Right atrium auricular region (tissue), 2 donors: ENCODE measurements around the gene TOMM40L. TPM values are rescaled to one million over a fixed set of nuclear protein-coding genes. Genes with fewer than 3 reads are reported as not detected.

Experiments
- DNase-seq: peaks from one replicate; pipeline ENCODE4 v3.0.0-alpha.2; 2019; ENCODE audit warnings: low spot score
- H3K27ac ChIP-seq, 2 donors: fragments of 200-600 bp; sonication (generic); 1 replicate in 1 of 2; 2 replicates in 1 of 2; pipeline ENCODE4 v1.5.1; 2016 to 2019
- H3K27me3 ChIP-seq, 2 donors: fragments of 200-600 bp; sonication (generic); one replicate each; pipeline versions ENCODE4 v1.5.1 to v1.6.0; 2017 to 2019
- H3K36me3 ChIP-seq: fragments of 200-600 bp; sonication (generic); one replicate; pipeline ENCODE4 v1.5.1; 2016
- H3K4me1 ChIP-seq, 2 donors: fragments of 200-600 bp; sonication (generic); one replicate each; pipeline versions ENCODE4 v1.5.1 to v1.6.0; 2017 to 2019
- H3K4me3 ChIP-seq, 2 donors: fragments of 200-600 bp; sonication (generic); 1 replicate in 1 of 2; 2 replicates in 1 of 2; pipeline ENCODE4 v1.5.1; 2017 to 2019; ENCODE audit warnings: mild to moderate bottlenecking in 1 of 2, moderate library complexity in 1 of 2
- H3K9me3 ChIP-seq, 2 donors: fragments of 200-600 bp; sonication (generic); one replicate each; pipeline ENCODE4 v1.5.1; 2019
- CTCF ChIP-seq, 2 donors: fragments of 200-600 bp; sonication (generic); IDR thresholded peaks; one replicate each; pipeline ENCODE4 v1.5.1; 2019; ENCODE audit warnings: antibody characterized with exemption in 2 of 2
- microRNA-seq, 2 donors: library from miRNA; unstranded; fragments of <30 nt; microRNA quantifications; one replicate each; pipeline ENCODE4, GENCODE V29; 2016 to 2017; ENCODE audit warnings: borderline number of aligned reads in 2 of 2, borderline replicate concordance in 1 of 2
- total RNA-seq, 2 donors: library from RNA; depleted of rRNA; stranded (reverse); fragments of >200 nt; gene quantifications; one replicate each; pipeline ENCODE4 v1.1.0, GENCODE V29; 2016

TOMM40L gene
- total RNA-seq, 2 donors from 2014 or later = 23.9 to 35.3 TPM

- H3K4me1 ChIP-seq = no peaks in the 10 kb centered on the region
- no peaks in the 10 kb centered on the region for H3K36me3 ChIP-seq
- TF ChIP-seq CTCF (IDR thresholded peaks at IDR 0.05) = no peak
- DNase-seq = no peak
- no peak overlapping the region for H3K27ac ChIP-seq
- no peaks in the 10 kb centered on the region for H3K9me3 ChIP-seq
- H3K27me3 ChIP-seq = no peaks in the 10 kb centered on the region
- H3K4me3 ChIP-seq = no peak overlapping the region
Observed at GRCh38 chr1:161266836-161267235, 41.0 kb downstream of the TOMM40L start.

GRCh38 chr1:161267321-161267720, 41.5 kb downstream of the TOMM40L start:
- Histone ChIP-seq H3K4me3 (no peak overlapping the region), H3K36me3 (no peaks in the 10 kb centered on the region), H3K27ac (no peak overlapping the region), H3K9me3 (no peaks in the 10 kb centered on the region), H3K27me3 (no peaks in the 10 kb centered on the region), H3K4me1 (no peaks in the 10 kb centered on the region)
- TF ChIP-seq CTCF (IDR thresholded peaks at IDR 0.05) = no peak
- DNase-seq = no peak

GRCh38 chr1:161273402-161273801, 47.5 kb downstream of the TOMM40L start:
- Histone ChIP-seq H3K36me3 (no peaks in the 10 kb centered on the region), H3K27me3 (no peaks in the 10 kb centered on the region), H3K4me3 (no peak overlapping the region), H3K27ac (no peak overlapping the region), H3K4me1 (no peaks in the 10 kb centered on the region), H3K9me3 (no peaks in the 10 kb centered on the region)
- no peak for TF ChIP-seq CTCF (IDR thresholded peaks at IDR 0.05)
- no peak for DNase-seq

GRCh38 chr1:161274874-161275273, 49.0 kb downstream of the TOMM40L start:
- no peak for TF ChIP-seq CTCF (IDR thresholded peaks at IDR 0.05)
- H3K4me1 ChIP-seq = no peaks in the 10 kb centered on the region
- no peak overlapping the region for H3K4me3 ChIP-seq
- DNase-seq = no peak
- no peaks in the 10 kb centered on the region for H3K27me3 ChIP-seq
- no peaks in the 10 kb centered on the region for H3K36me3 ChIP-seq
- H3K9me3 ChIP-seq = no peaks in the 10 kb centered on the region
- H3K27ac ChIP-seq = no peak overlapping the region

Small RNA genes lying within 50 kb of the gene (microRNA-seq; reads per million reads assigned to microRNA genes)
- gene MIR5187 = 2.1 to 4.9 reads per million in 2 donors

Other genes starting within 250 kb of the TOMM40L start
- gene F11R, start 204.9 kb upstream of the TOMM40L start, total RNA-seq = 10 to 100 TPM; 11.2 to 26.2 TPM
- 100 to 1,000 TPM in 1 of 2 donors, 10 to 100 TPM in 1; 95.0 to 118 TPM for gene TSTD1, start 187.1 kb upstream of the TOMM40L start, total RNA-seq
- gene USF1, start 180.1 kb upstream of the TOMM40L start, total RNA-seq = 10 to 100 TPM; 21.7 to 25.5 TPM
- gene ARHGAP30, start 156.2 kb upstream of the TOMM40L start, total RNA-seq = 1 to 10 TPM; 1.4 to 4.6 TPM
- under 1 TPM in 1 of 2 donors, not detected in 1; 0.75 TPM for gene NECTIN4, start 136.5 kb upstream of the TOMM40L start, total RNA-seq
- 1 to 10 TPM; 2.9 to 7.8 TPM for gene KLHDC9, start 127.7 kb upstream of the TOMM40L start, total RNA-seq
- 10 to 100 TPM; 39.9 to 42.2 TPM for gene PFDN2, start 108.0 kb upstream of the TOMM40L start, total RNA-seq
- 10 to 100 TPM; 19.1 to 26.0 TPM for gene NIT1, start 108.0 kb upstream of the TOMM40L start, total RNA-seq
- 10 to 100 TPM; 21.8 to 28.9 TPM for gene DEDD, start 93.4 kb upstream of the TOMM40L start, total RNA-seq
- gene UFC1, start 72.1 kb upstream of the TOMM40L start, total RNA-seq = 10 to 100 TPM; 53.0 to 77.4 TPM
- gene USP21, start 66.6 kb upstream of the TOMM40L start, total RNA-seq = 10 to 100 TPM; 13.5 to 14.4 TPM
- 1 to 10 TPM; 8.3 to 9.6 TPM for gene PPOX, start 59.6 kb upstream of the TOMM40L start, total RNA-seq
- gene B4GALT3, start 48.6 kb upstream of the TOMM40L start, total RNA-seq = 10 to 100 TPM; 24.3 to 32.7 TPM
- gene ADAMTS4, start 27.0 kb upstream of the TOMM40L start, total RNA-seq = 10 to 100 TPM; 12.6 to 19.5 TPM
- 100 to 1,000 TPM; 148 to 311 TPM for gene NDUFS2, start 23.7 kb upstream of the TOMM40L start, total RNA-seq
- gene FCER1G, start 10.8 kb upstream of the TOMM40L start, total RNA-seq = 10 to 100 TPM; 16.8 to 77.8 TPM
- gene APOA2, start 2.4 kb upstream of the TOMM40L start, total RNA-seq = not detected
- not detected for gene NR1I3, start 12.1 kb downstream of the TOMM40L start, total RNA-seq
- under 1 TPM in 1 of 2 donors, not detected in 1; 0.59 TPM for gene PCP4L1, start 32.7 kb downstream of the TOMM40L start, total RNA-seq
- gene MPZ, start 83.9 kb downstream of the TOMM40L start, total RNA-seq = 1 to 10 TPM; 1.7 to 5.1 TPM
- 100 to 1,000 TPM in 1 of 2 donors, 10 to 100 TPM in 1; 37.8 to 151 TPM for gene SDHC, start 88.3 kb downstream of the TOMM40L start, total RNA-seq
- not detected for gene CFAP126, start 141.8 kb downstream of the TOMM40L start, total RNA-seq